ENCODE measurements around the gene MYL6B. TPM values are rescaled to one million over a fixed set of nuclear protein-coding genes. Genes with fewer than 3 reads are reported as not detected.

Gene MYL6B
- total and polyA plus RNA-seq, 2 donors (not counting 3 experiments of a cell fraction or from before 2014, with no cell fraction given): 135 to 185 TPM

DNA sequence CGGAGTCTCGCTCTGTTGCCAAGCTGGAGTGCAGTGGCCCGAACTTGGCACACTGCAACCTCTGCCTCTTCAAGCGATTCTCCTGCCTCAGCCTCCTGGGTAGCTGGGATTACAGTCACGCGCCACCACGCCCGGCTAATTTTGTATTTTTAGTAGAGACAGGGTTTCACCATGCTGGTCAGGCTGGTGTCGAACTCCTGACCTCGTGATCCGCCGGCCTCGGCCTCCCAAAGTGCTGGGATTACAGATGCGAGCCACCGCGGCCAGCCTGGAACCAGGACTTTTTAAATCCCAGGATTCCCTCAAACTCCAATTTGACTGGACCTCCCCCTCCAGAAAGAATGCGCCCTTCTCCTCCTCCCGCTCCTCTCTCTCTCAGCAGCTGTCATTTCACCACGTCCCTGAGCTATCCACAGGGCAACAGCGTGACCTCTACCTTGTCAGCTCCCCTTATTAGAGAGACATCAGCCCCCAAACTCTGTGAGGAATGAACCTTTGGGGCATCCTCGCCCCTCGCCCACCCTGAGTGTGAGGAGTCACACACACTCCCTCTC, 22.4 kb upstream of the MYL6B start:
- Histone ChIP-seq H3K9ac (replicated peaks; ENCODE audit: extremely low read depth, insufficient read depth, low read length) (no peak overlapping the region), H3K36me3 (ENCODE audit: control insufficient read depth in 2 of 2, extremely low read depth in 1 of 2, insufficient read depth in 2 of 2, low read length in 2 of 2) (peaks cover 9 to 33% of the 10 kb centered on the region in 2 experiments), H3K27ac (ENCODE audit: insufficient read depth, low read depth, low read length) (no peak overlapping the region), H3K9me1 (replicated peaks; ENCODE audit: control insufficient read depth, extremely low read depth, insufficient read depth, low read length) (no peaks in the 10 kb centered on the region), H3K9me3 (replicated peaks; ENCODE audit: control insufficient read depth, insufficient read depth, low read length) (no peaks in the 10 kb centered on the region), H4K20me1 (replicated peaks; ENCODE audit: control insufficient read depth, extremely low read depth, insufficient read depth, low read length) (no peaks in the 10 kb centered on the region), H3K4me1 (ENCODE audit: control insufficient read depth, extremely low read depth, insufficient read depth, low read length) (peaks cover 28% of the 10 kb centered on the region), H3K79me2 (ENCODE audit: control insufficient read depth, insufficient read depth, low read length) (peaks cover 19% of the 10 kb centered on the region), H2AFZ (ENCODE audit: low read depth, low read length) (no peak overlapping the region), H3K4me2 (ENCODE audit: insufficient read depth, low read length) (peak overlapping the region; percentile 54), H3K4me3 (replicated peaks in 1 of 3; ENCODE audit: insufficient read depth in 1 of 3, low read depth in 1 of 3, low read length in 3 of 3) (no peak overlapping the region), H3K27me3 (ENCODE audit: control insufficient read depth in 2 of 2, insufficient read depth in 2 of 2, low read length in 2 of 2) (no peaks in the 10 kb centered on the region)
- FAIRE-seq (no peak), DNase-seq (ENCODE audit: low read depth, low spot score) (no peak)
- dilution Hi-C loops (cut with MboI; ENCODE audit: extremely low pct_ligation_motif_present, low sequenced_read_pairs): no loop called here
- no peak for TF ChIP-seq MYC (IDR thresholded peaks at IDR 0.05; ENCODE audit: low read depth, low read length)
- no peak for TF ChIP-seq EZH2 (IDR thresholded peaks at IDR 0.05; ENCODE audit: borderline replicate concordance, low read depth, low read length, severe bottlenecking)
- TF ChIP-seq POLR2A (IDR thresholded peaks at IDR 0.05; ENCODE audit: low read depth, low read length): no peak
- TF ChIP-seq, protein P1, sequence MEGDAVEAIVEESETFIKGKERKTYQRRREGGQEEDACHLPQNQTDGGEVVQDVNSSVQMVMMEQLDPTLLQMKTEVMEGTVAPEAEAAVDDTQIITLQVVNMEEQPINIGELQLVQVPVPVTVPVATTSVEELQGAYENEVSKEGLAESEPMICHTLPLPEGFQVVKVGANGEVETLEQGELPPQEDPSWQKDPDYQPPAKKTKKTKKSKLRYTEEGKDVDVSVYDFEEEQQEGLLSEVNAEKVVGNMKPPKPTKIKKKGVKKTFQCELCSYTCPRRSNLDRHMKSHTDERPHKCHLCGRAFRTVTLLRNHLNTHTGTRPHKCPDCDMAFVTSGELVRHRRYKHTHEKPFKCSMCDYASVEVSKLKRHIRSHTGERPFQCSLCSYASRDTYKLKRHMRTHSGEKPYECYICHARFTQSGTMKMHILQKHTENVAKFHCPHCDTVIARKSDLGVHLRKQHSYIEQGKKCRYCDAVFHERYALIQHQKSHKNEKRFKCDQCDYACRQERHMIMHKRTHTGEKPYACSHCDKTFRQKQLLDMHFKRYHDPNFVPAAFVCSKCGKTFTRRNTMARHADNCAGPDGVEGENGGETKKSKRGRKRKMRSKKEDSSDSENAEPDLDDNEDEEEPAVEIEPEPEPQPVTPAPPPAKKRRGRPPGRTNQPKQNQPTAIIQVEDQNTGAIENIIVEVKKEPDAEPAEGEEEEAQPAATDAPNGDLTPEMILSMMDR (IDR thresholded peaks at IDR 0.05; ENCODE audit: extremely low read depth in 1 of 2, insufficient read depth in 1 of 2, low read depth in 1 of 2, low read length in 2 of 2): no peak
- no peak for TF ChIP-seq JUN (IDR thresholded peaks at IDR 0.05; ENCODE audit: borderline replicate concordance, insufficient read depth, insufficient read length, low read depth)
- TF ChIP-seq FOS (IDR thresholded peaks at IDR 0.05; ENCODE audit: borderline replicate concordance, insufficient read depth, low read length): no peak
- TF ChIP-seq, protein P2, sequence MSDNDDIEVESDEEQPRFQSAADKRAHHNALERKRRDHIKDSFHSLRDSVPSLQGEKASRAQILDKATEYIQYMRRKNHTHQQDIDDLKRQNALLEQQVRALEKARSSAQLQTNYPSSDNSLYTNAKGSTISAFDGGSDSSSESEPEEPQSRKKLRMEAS (IDR thresholded peaks at IDR 0.05; ENCODE audit: insufficient read depth, insufficient read length): no peak
- TF ChIP-seq POLR2AphosphoS5 (IDR thresholded peaks at IDR 0.05; ENCODE audit: insufficient read depth, low read depth, low read length): no peak
- no peak for TF ChIP-seq GATA2 (IDR thresholded peaks at IDR 0.05; ENCODE audit: insufficient read depth, insufficient read length, low read depth, low read length)
- intact Hi-C loops (cut with micrococcal nuclease): no loop called here
- ChIA-PET POLR2A (no interaction called here), CTCF (interaction anchor here (1.0 kb wide), 1 partner anchor 60 kb away, joined by 4 read pairs; no protein-coding TSS in a partner anchor)
- no TSS peak for BruUV-seq (replicated peaks)
